SHP77 treated with DMSO at 0.1 percent for 48 hours (cell line): ENCODE data around the gene ZNF710.

Source experiments
- DNase-seq: peaks from one replicate; lab custom pipeline; 2025; lab: John Stamatoyannopoulos, UW

ZNF710 gene

DNA sequence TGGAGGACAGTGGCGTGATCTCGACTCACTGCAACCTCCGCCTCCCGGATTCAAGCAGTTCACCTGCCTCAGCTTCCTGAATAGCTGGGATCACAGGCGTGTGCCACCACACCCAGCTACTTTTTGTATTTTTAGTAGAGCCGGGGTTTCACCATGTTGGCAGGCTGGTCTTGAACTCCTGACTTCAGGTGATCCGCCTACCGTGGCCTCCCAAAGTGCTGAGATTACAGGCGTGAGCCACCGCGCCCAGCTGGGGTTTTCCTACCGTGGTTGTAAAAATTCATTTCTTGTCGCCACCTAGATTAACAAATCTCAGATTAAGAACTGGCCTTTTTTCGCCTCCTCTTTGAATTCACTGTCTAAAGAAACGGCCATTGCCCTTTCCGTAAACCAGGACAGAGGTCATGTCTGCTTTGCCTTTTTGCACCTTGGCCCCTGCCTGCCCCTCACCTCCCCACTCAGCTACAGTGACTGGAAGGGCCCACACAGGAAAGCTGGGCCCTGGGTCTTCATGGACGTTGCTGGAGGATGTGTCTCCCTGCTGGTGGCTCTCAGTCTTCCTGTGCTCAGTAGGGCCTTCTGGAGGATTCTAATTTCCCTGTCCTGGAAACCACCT, 17.2 kb downstream of the ZNF710 start:
- no peak for DNase-seq

DNA sequence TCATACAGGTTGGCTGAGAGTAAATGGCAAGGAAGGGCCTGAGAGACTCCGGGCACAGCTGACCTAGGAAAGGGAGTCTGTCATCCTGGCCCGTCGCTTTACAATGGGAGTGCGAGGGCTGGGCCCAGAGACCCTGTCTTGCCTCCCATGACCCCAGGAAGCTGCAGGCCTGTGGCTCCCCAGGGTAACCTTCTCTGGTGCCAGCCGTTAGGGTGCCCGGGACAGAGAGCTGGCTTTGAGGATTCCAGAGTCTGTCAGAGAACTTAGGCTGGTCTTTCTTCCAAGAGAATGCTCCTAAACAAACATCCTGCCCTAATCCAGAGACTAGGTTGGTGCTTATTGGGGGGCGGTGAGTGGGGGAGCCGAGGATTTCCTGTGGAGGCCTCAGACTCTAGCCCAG, 18.5 kb downstream of the ZNF710 start:
- no peak for DNase-seq

DNA sequence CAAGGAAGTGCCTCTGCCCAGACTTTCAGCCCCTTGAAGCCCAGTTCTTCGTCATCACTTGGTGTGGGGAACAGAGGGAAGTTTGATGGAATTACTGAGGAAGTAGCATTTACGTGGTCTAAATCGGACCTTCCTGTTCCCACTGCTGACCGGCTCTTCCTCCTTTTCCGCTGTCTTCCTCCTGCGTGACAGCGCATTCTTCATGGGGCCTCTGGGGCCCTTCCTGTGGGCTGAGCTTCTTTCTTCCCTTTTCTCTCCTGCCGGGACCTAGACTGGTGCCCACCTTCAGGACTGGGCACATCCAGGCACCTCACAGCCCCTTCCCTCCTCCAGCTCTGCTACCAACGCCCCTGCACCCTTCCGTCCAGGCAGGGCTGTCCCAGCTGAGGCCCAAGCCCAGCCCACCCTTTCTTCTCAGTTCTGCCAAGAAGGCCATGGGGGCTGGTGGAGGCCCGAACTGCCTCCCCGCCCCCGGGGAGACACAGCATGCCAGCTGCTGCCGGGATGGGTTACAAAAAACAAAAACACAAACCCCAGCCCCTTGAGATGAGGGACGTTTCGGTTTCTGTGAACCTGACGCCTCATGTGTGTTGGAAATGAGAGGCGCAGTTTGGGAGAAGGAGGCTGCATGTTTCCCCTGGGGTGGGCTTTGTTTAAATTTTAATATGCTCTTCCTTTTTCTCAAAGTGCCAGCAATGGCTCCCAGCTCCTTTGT, 19.1 kb downstream of the ZNF710 start:
- DNase-seq = no peak

DNA sequence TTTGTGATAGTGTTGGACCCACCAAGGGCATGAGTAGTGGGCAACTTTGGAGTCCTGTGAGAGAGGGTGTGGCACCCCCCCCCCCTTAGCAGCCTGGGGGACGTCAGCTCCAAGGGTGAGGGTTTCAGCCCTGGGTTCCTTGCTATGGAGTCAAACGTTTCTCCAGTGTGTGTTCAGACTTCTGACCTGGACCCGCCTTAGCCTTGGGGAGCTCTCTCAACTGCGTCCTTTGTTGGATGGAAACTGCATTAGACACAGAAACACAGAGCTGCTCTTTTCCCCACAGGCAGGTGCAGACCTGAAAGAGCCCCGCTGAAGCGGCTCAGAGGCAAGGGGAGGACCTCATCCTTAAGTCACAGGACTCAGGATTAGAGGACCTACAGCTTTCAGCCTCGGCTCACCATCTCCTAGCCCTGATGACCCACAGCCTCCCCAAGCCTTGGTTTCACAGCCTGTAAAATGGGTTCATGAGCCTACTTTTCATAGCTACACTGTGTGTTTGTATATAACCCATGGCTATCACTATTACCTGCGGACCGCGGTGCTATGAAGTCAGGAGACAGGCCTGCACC, 19.9 kb downstream of the ZNF710 start:
- DNase-seq = no peak

DNA sequence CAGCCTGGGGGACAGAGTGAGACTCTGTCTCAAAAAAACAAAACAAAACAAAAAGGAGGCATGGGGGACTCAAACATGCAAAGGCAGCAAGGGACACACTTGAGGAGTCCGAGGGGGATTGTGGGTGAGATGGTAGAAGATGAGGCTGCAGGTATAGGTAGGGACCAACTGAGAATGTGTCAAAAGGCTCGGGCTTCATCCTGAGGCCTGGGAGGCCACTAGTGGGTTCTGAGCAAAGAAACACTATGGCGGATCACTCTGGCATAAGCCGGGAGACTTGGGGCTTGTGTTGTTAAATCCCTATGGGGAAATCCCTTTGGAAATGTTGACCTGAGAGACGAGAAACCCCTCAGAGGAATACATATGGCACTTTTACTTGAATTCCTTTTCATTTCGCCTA, 21.2 kb downstream of the ZNF710 start:
- DNase-seq = no peak

DNA sequence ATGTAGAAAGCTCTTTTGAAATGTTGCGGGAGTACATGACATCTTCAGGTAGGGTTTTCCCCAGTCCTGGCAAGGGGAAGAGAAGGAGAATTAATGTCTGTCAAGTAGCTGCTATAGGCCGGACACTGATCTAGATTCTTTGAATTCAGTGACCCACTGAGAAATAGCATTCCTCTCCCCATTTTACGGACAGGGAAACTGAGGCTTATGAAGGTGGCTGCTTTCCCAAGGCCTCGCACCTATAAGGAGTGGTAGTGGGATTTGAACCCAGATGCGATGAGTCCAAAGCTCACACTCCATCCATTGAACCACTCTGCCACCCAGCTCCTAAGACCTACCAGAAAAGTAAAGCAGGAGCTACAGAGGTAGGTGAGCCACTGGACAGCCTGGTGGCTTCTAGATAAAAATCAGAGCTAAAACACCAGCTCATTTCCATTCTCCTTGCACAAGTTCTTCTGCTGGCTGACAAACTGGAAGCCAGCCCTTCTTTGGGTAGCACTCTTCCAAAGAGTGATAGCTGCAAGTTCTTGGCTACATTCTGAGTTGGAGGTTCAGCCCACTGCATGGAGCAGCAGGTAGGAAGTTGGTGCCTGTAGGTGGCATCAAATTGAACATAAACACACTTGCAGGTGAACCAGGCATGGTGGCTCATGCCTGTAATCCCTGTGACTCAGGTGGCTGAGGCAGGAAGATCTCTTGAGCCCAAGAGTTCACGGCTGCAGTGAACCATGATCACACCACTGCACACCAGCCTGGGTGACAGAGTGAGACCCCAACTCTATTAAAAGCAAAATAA, 22.0 kb downstream of the ZNF710 start:
- no peak for DNase-seq

DNA sequence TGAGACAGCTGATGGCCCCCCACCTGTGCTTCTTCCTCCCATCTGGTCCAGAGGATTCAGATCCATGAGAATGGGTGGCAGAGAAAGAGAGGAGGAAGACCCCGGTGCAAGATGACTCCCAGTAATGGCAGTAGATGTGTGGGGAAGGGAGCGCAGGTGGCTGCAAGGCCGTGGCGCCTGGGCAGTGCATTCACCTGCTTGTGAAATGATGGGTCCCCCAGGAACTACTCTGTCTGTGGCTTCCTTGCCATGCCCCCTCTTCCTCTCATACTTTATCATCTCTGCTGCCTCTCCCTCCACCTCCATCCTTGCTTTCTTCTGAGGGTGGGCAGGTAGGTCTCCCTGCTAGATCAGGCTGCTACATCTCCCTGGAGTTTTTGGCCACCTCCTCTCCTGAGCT, 23.3 kb downstream of the ZNF710 start:
- no peak for DNase-seq

DNA sequence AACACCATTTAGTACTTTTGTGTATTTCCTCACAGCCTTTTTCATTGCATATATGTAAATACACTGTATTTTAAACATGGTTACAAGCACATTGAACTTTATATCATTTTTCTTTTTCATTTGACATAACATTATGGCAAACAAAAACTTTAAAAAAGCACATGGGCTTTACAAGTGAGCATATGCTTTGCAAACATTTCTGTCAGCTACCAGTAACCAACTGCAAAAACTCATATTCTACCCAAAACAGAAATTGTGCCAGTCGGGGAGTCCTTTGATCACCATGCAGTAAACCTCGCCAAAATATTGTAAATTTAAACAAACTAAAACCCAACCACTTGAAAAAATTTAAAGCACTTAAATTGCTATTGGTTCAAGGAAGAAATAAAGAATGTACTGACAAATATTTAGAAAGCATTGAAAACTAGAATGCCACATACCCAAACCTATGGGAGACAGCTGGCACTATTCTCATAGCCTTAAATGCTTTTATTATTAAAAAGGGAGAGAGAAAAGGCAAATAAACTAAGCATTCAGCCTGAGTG, 24.4 kb downstream of the ZNF710 start:
- no peak for DNase-seq

DNA sequence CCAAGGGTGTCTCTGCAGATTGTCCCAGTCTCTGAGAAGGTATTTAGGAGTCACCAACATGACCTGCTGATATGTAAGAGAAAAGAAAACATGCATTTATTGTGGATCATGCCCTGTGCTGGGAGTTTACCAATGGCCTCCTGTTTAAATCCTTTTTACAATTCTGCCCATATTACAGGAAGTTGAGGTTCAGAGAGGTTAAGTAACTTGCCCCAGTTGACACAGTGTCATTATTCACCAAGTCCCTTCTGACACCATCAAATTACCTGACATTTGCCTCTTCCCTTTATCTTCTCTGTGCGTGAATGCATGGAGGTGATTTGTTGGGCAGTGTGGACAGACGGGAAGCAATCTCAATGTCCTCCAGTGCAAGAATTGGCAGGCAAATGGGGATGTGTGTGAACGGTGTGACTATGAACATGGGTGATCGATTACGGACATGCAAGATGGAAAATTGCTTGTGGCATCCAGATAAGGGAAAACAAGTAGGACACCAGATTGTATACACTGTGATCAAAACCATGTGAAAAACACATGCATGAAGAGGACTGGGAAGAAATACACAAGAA, 27.3 kb downstream of the ZNF710 start:
- no peak for DNase-seq

DNA sequence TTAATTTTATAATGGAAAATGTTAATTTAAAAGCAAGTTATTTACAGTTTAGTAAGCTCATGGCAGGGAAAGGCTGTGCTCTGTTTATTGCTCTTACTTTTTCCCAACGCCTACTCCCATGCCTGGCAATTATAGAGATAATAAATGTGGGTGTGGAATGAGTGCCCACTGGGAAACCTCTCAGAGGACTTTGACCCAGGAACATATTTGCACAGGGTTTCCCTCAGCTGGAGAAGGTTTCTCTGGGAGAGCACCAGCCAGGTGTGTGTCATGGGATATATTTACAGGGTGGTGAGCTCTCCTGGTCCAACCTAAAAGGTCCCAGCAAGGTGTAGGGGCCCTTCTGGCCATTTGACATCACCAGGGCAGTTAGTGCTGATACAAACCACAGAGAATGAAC, 27.9 kb downstream of the ZNF710 start:
- DNase-seq = no peak

DNA sequence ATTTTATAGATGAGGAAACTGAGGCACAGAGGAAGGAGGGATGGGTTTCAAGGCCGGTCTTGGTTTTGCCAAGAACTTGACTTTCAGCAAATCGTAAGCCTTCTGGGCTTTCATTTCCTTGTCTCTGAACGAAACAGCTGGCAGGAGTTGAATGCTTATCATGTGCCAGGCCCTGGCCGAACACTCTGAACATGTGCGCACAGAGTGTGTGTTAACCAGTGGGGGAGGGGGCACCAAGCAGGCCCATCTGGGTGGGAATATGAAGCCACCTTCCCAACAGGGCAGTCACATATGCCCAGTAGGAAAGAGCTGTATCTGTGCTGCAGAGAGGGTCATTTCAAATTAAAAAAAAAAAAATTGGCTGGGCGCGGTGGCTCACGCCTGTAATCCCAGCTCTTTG, 29.3 kb downstream of the ZNF710 start:
- DNase-seq = no peak

DNA sequence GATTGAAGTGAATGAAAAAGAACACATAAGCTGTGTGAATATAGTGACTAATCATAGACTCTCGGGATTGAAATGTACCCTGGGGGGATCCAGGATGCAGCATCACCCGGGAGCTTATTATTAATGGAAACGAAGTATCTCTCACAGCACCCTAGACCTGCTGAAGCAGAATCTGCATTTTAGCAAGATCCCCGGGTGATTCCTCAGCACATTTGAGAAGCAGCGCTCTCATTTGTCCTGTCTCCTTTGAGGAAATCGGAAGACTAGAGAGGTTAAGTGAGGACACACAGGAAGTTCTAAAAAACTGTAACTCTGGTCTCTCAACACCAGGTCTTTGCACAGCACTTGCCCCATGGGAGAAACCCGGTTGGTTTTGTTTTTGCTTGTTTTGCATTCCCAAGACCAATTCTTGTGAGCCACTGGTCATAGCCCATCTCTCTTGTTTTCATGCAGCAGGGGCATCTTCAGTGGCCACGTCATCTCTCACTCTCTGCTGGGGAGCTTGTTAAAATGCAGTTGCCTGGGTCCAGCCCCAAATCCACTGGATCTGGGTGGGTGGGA, 30.2 kb downstream of the ZNF710 start:
- no peak for DNase-seq

DNA sequence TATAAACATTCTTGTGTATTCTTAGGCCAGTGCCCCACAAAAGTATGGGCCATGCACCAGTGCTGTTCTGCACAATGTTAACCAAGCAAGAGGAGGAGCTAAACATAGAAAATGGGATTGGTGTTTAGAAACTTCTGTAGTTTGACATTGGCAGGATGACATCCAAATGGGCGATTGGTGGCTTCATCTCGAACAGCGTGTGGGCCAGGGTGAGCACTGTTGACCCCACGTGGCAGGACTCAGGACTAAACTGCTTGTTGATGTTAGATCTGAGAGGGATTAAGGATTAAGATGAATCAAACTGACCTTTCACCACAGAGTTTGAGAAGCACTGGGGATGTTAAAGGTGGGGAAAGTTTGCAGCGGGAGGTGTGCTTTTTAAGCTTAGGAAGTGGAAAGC, 31.9 kb downstream of the ZNF710 start:
- DNase-seq = no peak

DNA sequence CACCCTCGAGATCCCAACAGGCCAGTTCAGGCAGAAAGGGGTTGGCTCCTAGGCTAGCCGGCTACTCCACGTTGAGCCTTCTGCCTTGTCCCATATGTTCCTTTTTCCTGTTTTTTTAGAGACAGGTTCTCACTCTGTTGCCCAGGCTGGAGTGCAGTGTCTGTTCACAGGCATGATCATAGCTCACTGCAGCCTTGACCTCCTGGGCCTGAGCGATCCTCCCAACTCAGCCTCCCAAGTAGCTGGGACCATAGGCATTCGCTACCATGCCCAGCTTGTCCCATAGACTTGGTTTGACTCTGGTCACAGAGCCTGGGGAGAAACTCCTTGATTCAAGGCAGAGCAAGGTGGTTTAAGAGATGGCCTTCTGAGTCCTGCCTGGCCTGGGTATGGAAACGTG, 32.3 kb downstream of the ZNF710 start:
- no peak for DNase-seq

DNA sequence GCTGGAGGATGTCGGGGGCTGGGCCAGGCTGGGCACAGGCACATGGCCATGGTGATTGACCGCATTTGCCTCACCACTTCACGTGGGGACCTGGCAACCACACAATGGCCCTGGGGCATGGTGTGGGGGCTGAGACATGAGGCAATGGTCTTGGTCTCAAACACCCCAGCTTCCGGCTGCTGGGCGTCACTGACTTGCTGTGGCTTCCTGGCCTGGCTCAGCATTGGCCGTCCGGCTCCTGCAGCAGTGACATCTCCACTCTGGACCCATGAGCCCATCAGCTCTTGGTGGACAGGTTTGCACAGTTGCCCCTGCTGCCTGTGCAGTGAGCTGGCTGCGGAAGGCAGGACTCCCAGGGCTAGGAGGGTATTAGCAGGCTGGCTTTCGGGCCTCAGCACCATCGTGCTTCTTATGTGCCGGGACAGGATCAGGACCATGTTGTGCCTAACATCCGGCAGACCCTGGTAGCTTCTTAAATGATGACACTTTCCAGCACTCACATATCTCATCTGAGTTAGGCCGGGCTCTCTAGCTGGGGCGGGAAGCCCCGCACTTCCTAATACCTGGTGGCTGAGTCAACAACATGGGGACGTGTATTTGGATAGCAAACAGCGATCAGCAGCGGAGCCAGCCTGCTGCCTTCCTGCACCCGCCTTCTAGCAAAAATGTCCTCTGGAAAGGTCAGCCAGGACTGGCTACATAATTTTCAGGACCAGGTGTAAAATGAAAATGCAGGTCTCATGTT, 34.1 kb downstream of the ZNF710 start:
- peak; percentile 75 for DNase-seq

DNA sequence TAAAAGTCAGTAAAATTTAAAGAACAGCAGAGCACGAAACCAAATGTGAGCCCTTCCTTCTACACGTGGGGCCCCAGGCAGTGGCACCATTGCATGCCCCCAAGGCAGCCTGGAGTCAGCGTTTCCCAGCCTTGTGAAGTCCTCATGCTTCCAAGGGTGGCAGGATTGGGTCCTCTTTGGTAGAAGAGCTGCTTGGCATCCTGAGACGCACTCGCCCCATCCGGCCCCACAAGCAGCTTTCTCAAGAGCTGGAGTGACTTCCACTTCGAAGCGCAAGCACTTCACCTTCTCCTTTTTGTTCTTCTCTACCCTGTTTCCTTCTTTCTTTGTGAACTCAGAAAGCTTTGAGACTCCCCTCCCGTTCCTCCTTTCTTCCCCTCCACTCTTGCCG, 34.7 kb downstream of the ZNF710 start:
- DNase-seq = no peak

DNA sequence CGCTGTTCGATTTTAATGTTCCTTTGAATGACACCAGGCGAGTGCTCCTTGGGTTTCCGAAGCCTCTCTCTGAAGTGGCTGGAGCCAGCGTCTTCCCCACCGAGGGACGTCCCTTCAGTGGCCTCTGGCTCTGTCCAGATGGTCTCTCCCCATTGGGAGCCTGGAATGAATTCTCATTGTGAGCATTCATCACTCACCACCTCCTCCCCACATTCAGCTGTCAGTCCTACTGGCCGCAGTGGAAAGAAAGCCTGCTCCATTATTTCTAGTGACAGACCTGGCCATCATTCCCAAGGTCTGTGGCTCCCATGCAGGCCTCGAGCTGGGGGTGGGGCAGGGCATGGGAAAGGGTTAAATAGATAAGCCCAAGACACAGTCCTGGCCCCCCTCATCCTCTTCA, 35.2 kb downstream of the ZNF710 start:
- no peak for DNase-seq

DNA sequence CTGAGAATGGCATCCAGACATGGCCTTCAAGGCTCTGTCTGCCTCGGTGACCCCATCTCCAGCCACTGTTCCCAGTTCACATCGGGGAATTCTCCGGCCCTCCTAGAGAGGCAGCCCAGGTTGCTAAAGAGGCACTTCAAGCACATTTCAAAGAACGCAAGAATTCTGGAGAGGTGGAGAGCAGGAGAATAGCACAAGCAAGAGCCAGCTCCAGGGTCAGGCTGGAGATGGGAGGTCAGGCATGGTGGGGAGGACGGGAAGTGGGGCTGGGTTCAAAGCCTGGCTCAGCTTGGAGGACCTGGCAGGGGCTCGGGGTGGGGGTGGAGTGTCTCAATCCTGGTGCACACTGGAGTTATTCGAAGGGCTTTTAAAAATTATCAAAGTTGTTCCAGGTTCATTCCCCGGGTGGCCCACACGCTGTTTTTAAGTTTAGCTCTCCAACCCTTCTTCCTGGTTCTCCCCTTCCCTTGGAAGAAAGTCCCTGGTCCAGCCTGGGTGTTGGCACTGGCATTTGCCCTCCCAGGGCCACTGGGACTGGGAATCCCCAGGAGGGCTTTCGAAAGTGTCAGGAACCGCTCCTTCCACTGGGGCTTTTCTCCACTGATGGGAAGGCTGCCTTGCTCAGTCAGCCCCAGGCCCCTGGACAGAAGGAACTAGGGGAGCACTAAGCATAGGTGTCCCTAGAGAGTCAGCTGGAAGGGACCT, 35.8 kb downstream of the ZNF710 start:
- DNase-seq = no peak

DNA sequence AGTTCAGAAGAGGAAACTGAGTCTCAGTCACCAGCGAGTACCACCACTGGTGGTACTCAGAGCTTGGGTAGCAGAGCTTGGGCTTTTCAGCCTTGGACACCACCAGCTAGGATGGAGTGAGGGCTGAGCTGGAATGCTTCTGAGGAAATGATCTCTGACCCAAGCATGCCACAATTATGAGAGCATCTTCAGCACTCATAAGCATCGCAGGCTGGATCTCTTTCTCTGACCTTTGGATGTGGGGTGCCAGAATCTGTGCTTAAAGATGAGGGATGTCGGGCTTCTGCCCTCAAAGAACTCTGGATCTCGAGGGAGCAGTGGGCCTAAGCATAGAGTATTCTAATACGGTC, 36.4 kb downstream of the ZNF710 start:
- no peak for DNase-seq

DNA sequence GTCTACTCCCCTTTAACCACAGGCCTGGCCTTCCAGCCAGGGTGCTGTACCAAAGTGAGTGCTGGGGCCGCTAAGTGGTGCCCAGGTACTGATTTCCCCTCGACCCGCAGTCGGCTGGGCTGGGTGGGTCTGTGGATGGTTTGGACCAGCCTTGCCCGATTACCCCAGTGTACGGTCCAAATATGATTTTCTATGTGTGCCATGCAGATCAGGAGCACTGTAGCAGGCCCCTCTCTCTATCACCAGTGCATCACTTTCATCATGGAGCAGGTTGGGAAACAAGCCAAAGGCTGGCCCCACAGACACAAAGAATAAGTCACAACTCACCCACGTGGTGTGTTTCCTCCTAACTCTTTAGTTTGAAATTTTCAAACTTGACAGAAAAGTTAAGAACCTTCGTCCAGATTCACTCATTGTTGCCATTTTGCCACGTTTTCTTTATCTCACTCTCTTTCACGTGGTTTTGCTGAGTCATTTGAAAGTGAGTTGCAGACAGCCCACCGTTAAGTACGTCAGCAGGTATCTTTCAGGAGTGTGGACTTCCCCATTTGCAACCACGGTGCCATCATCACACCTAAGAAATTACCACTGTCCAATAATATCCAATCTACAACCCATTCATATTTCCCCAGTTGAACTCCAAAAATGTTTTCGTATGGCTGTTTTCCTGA, 37.0 kb downstream of the ZNF710 start:
- no peak for DNase-seq
